Smooth muscle cell (in vitro differentiated cells): ENCODE results near the gene FOXO1. TPM values are rescaled to one million over a fixed set of nuclear protein-coding genes. Genes with fewer than 3 reads are reported as not detected.

Experiments used
- DNase-seq: peaks from one replicate; lab custom pipeline; 2025; ENCODE audit not compliant: unreplicated experiment; lab: John Stamatoyannopoulos, UW
- H2AFZ ChIP-seq: fragments of 200-600 bp; sonication (generic); 2 replicates; pipeline ENCODE4 v1.6.0; 2016; ENCODE audit warnings: antibody characterized with exemption, low read depth, mild to moderate bottlenecking
- H3F3A ChIP-seq: fragments of 200-600 bp; sonication (generic); 2 replicates; pipeline ENCODE4 v1.6.0; 2017; ENCODE audit warnings: antibody characterized with exemption, low read depth
- H3K27ac ChIP-seq: fragments of 200-600 bp; sonication (generic); 2 replicates; pipeline ENCODE4 v1.5.1; 2016; ENCODE audit warnings: low read depth, mild to moderate bottlenecking
- H3K27me3 ChIP-seq: fragments of 200-600 bp; sonication (generic); 2 replicates; pipeline ENCODE4 v1.6.1; 2016; ENCODE audit warnings: low read depth, mild to moderate bottlenecking
- H3K36me3 ChIP-seq: fragments of 200-600 bp; sonication (generic); 2 replicates; pipeline ENCODE4 v1.5.1; 2016; ENCODE audit warnings: low read depth
- H3K4me1 ChIP-seq: fragments of 200-600 bp; sonication (generic); 2 replicates; pipeline ENCODE4 v1.5.1; 2016; ENCODE audit warnings: low read depth
- H3K4me2 ChIP-seq: fragments of 200-600 bp; sonication (generic); 2 replicates; pipeline ENCODE4 v1.6.0; 2016; ENCODE audit warnings: mild to moderate bottlenecking
- H3K4me3 ChIP-seq: fragments of 200-600 bp; sonication (generic); 2 replicates; pipeline ENCODE4 v1.5.1; 2016; ENCODE audit warnings: mild to moderate bottlenecking
- H3K79me2 ChIP-seq: fragments of 200-600 bp; sonication (generic); 2 replicates; pipeline ENCODE4 v1.6.0; 2016; ENCODE audit warnings: low read depth, mild to moderate bottlenecking
- H3K9ac ChIP-seq: fragments of 200-600 bp; sonication (generic); 2 replicates; pipeline ENCODE4 v1.6.0; 2016; ENCODE audit warnings: low read depth
- H3K9me3 ChIP-seq: fragments of 200-600 bp; sonication (generic); replicated peaks from 2 replicates; pipeline ENCODE4 v1.5.1; 2016; ENCODE audit warnings: low read depth
- H4K20me1 ChIP-seq: fragments of 200-600 bp; sonication (generic); 2 replicates; pipeline ENCODE4 v1.6.0; 2016; ENCODE audit warnings: low read depth
- CTCF ChIP-seq: fragments of 200-600 bp; sonication (generic); IDR thresholded peaks from 2 replicates; pipeline ENCODE4 v1.5.1; 2017; ENCODE audit warnings: borderline replicate concordance, mild to moderate bottlenecking, antibody characterized with exemption; ENCODE audit not compliant: insufficient read depth, poor library complexity, severe bottlenecking
- WGBS: methylation state at CpG from one replicate; pipeline ENCODE4 v1.1.7; 2016; ENCODE audit warnings: low lambda C conversion rate; 5-methylcytosine and 5-hydroxymethylcytosine counted together
- polyA plus RNA-seq: library from polyadenylated mRNA; unstranded; fragments of >200 nt; fragmentation: Nextera tagmentation; extraction: Ambion mirVana; gene quantifications from 2 replicates; pipeline ENCODE4 v1.2.1, GENCODE V29; 2016
- total RNA-seq: library from RNA; depleted of rRNA; stranded (reverse); fragments of >200 nt; gene quantifications from 2 replicates; pipeline ENCODE4 v1.2.3, GENCODE V29; 2014

Gene FOXO1
- total and polyA plus RNA-seq, 2 experiments from 2014 or later, result 17.0 to 19.9 TPM

DNA sequence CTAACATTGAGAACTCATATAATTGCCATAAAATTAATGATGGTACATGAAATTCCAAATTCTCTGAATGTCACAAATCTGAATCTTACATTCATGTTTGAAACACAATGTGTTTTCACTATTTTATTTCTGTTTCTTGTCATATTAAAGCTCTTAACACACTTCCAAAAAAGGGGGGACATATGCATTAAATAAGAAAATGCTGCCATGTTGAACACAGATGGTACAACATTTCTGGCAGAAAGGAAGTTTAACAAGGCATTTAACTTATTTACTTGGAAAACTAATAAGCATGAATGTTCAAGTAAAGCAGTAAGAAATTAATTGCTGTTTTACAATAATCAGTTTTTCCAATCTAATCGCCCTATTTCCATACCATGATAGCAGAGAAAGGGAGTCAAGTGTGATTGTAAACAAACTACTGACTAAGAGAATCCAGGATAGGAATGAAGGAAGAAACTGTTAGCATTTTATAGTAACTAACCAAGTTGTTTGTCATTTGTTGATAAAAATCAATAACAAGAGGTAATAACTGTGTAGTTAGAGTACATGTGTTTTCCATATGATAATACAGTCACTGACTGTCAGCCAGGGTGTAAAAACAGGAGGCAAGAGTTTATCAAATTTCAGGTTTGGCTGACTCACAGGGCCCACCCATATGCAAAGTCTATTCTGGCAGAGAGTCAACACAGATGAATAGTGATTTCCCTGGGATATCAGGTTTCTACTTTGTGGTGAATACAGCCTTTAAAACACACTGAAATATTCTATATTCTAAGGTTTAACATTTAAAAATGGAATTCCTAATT, 5.7 kb upstream of the FOXO1 start:
- Histone ChIP-seq H3K9ac (no peak overlapping the region), H4K20me1 (no peaks in the 10 kb centered on the region), H3K27ac (no peak overlapping the region), H3K4me1 (peaks cover 13% of the 10 kb centered on the region), H3K36me3 (no peaks in the 10 kb centered on the region), H3K27me3 (no peaks in the 10 kb centered on the region), H3K4me2 (no peak overlapping the region), H3K79me2 (no peaks in the 10 kb centered on the region), H2AFZ (no peak overlapping the region), H3K4me3 (no peak overlapping the region), H3F3A (no peaks in the 10 kb centered on the region), H3K9me3 (no peaks in the 10 kb centered on the region)
- WGBS, result 47% methylated on average over 1 of the region's 1 CpG
- DNase-seq, result no peak
- TF ChIP-seq CTCF, result no peak

DNA sequence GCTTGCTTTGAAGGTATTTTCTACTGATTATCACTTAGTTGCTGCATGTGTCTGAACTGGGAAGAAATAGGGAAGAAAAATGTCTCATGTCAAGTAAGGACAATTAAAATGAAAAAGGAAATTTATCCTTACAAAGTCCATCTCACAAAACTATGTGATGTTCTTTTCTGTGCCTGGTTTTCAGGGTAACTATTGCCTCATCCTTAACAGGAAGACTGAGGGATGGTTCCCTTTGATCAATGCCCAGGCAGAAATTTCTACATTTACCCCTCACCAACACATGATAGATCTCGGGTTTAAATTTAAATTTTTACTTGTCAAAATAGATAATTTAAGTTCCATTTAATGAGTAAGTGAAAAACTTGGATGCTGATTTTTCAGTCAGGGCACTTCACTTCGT, 3.9 kb upstream of the FOXO1 start:
- no peaks in the 10 kb centered on the region for H3K36me3 ChIP-seq
- H3K4me1 ChIP-seq, result peaks cover 14% of the 10 kb centered on the region
- no peak overlapping the region for H3K9ac ChIP-seq
- no peak for TF ChIP-seq CTCF
- no peaks in the 10 kb centered on the region for H3K27me3 ChIP-seq
- no peak overlapping the region for H3K27ac ChIP-seq
- peaks cover under 1% of the 10 kb centered on the region for H4K20me1 ChIP-seq
- H3K79me2 ChIP-seq, result peaks cover 4% of the 10 kb centered on the region
- no peak for DNase-seq
- 80% methylated on average over 2 of the region's 2 CpGs for WGBS
- no peak overlapping the region for H3K4me2 ChIP-seq
- no peaks in the 10 kb centered on the region for H3K9me3 ChIP-seq
- H2AFZ ChIP-seq, result no peak overlapping the region
- no peaks in the 10 kb centered on the region for H3F3A ChIP-seq
- H3K4me3 ChIP-seq, result no peak overlapping the region

DNA sequence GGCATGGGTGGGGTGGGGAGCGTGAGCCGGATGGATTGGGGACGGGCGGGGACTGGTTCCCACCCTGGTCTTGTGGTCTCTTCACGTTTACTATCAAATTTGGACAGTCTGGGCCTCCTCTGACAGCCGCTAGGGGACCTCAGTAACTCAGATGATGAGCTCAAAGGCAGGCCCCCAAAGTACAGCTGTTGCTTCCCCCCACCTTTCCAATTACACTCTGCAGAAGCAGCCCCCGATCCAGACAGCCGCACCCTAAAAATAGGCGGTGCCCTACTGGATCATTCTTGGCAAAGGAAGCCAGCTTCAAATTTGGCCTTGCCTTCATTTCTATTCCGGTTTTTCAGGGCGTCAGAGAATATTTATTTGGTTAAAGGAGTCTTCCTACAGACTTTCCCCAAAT, 1.9 kb upstream of the FOXO1 start:
- Histone ChIP-seq H3K4me2 (peak overlapping the region; percentile 99), H3K36me3 (no peaks in the 10 kb centered on the region), H3K27ac (no peak overlapping the region), H3K27me3 (no peaks in the 10 kb centered on the region), H2AFZ (no peak overlapping the region), H4K20me1 (peaks cover 4% of the 10 kb centered on the region), H3K9me3 (no peaks in the 10 kb centered on the region), H3K79me2 (peaks cover 23% of the 10 kb centered on the region), H3K9ac (no peak overlapping the region), H3F3A (no peaks in the 10 kb centered on the region), H3K4me3 (no peak overlapping the region), H3K4me1 (peaks cover 22% of the 10 kb centered on the region)
- TF ChIP-seq CTCF, result peak; percentile 34
- 76% methylated on average over 11 of the region's 11 CpGs for WGBS
- no peak for DNase-seq

DNA sequence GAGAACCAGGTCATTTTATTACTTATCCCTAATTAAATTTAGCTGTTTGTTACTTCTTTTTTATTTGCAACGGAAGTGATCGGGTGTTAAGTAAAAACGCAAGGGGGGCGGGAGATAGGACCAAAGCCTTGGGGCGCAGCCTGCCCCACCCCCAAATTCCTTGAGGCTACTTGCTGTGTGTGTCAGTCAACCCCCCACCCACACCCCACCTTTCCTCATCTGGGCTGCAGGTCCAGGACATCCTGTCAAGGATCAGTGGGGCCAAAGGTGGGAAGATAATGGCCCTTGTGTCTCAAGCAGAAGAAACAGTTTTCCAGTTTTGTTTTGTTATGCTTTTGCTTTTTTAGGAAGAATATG, 1.2 kb upstream of the FOXO1 start:
- H3K4me2 ChIP-seq, result peak overlapping the region; percentile 99
- H3K27me3 ChIP-seq, result no peaks in the 10 kb centered on the region
- peaks cover 7% of the 10 kb centered on the region for H4K20me1 ChIP-seq
- peak overlapping the region; percentile 79 for H3K9ac ChIP-seq
- no peak for TF ChIP-seq CTCF
- no peaks in the 10 kb centered on the region for H3K9me3 ChIP-seq
- no peak overlapping the region for H3K27ac ChIP-seq
- H3F3A ChIP-seq, result no peaks in the 10 kb centered on the region
- 20% methylated on average over 5 of the region's 5 CpGs for WGBS
- H3K4me3 ChIP-seq, result peak overlapping the region; percentile 97
- H2AFZ ChIP-seq, result peak overlapping the region; percentile 99
- H3K79me2 ChIP-seq, result peaks cover 28% of the 10 kb centered on the region
- no peak for DNase-seq
- no peaks in the 10 kb centered on the region for H3K36me3 ChIP-seq
- peaks cover 28% of the 10 kb centered on the region for H3K4me1 ChIP-seq
